ENCODE data around the gene RNU6-8. TPM values are rescaled to one million over a fixed set of nuclear protein-coding genes. Genes with fewer than 3 reads are reported as not detected.

Gene RNU6-8
- total RNA-seq (ENCODE audit: insufficient read depth, low replicate concordance): not detected

- DNase-seq (ENCODE audit: low spot score): peak; percentile 96
Observed at GRCh38 chr14:32202998-32203882, at the start of gene RNU6-8. TSS of gene RNU6-8 (minus strand) at chr14:32203269.

- peak; percentile 85 for DNase-seq (ENCODE audit: low spot score)
Observed at GRCh38 chr14:32252030-32252670, 49.1 kb upstream of the RNU6-8 start.

GRCh38 chr14:32251530-32251929 lies 48.5 kb upstream of the RNU6-8 start:
- no peak for DNase-seq (ENCODE audit: low spot score)

- no peak for DNase-seq (ENCODE audit: low spot score)
Observed at GRCh38 chr14:32250681-32251080, 47.6 kb upstream of the RNU6-8 start.

- no peak for DNase-seq (ENCODE audit: low spot score)
Observed at GRCh38 chr14:32249780-32250179, 46.7 kb upstream of the RNU6-8 start.

GRCh38 chr14:32249371-32249770 lies 46.3 kb upstream of the RNU6-8 start:
- peak; percentile 12 for DNase-seq (ENCODE audit: low spot score)

GRCh38 chr14:32246751-32247150 lies 43.7 kb upstream of the RNU6-8 start:
- DNase-seq (ENCODE audit: low spot score): no peak

- no peak for DNase-seq (ENCODE audit: low spot score)
Observed at GRCh38 chr14:32244404-32244803, 41.3 kb upstream of the RNU6-8 start.

- no peak for DNase-seq (ENCODE audit: low spot score)
Observed at GRCh38 chr14:32233260-32233659, 30.2 kb upstream of the RNU6-8 start.

- no peak for DNase-seq (ENCODE audit: low spot score)
Observed at GRCh38 chr14:32232481-32232880, 29.4 kb upstream of the RNU6-8 start.

GRCh38 chr14:32230695-32231280 lies 27.7 kb upstream of the RNU6-8 start:
- peak; percentile 83 for DNase-seq (ENCODE audit: low spot score)

GRCh38 chr14:32230181-32230580 lies 27.1 kb upstream of the RNU6-8 start:
- DNase-seq (ENCODE audit: low spot score): peak; percentile 23

- DNase-seq (ENCODE audit: low spot score): peak; percentile 69
Observed at GRCh38 chr14:32226056-32226455, 23.0 kb upstream of the RNU6-8 start.

GRCh38 chr14:32225378-32225920 lies 22.4 kb upstream of the RNU6-8 start:
- DNase-seq (ENCODE audit: low spot score): no peak

- DNase-seq (ENCODE audit: low spot score): peak; percentile 94
Observed at GRCh38 chr14:32224737-32225377, 21.8 kb upstream of the RNU6-8 start.

- DNase-seq (ENCODE audit: low spot score): no peak
Observed at GRCh38 chr14:32217301-32217700, 14.2 kb upstream of the RNU6-8 start.

GRCh38 chr14:32212833-32213232 lies 9.8 kb upstream of the RNU6-8 start:
- no peak for DNase-seq (ENCODE audit: low spot score)

GRCh38 chr14:32211068-32211404 lies 8.0 kb upstream of the RNU6-8 start:
- DNase-seq (ENCODE audit: low spot score): no peak

- DNase-seq (ENCODE audit: low spot score): no peak
Observed at GRCh38 chr14:32209471-32209870, 6.4 kb upstream of the RNU6-8 start.

GRCh38 chr14:32208490-32208889 lies 5.4 kb upstream of the RNU6-8 start:
- DNase-seq (ENCODE audit: low spot score): no peak

- DNase-seq (ENCODE audit: low spot score): no peak
Observed at GRCh38 chr14:32206552-32206951, 3.5 kb upstream of the RNU6-8 start.

GRCh38 chr14:32205984-32206383 lies 2.9 kb upstream of the RNU6-8 start:
- DNase-seq (ENCODE audit: low spot score): no peak
